Gastroesophageal sphincter (tissue), 3 donors: Measurements from ENCODE around the gene FREM1.

Source experiments
- CTCF ChIP-seq, 4 experiments: fragments of 200-600 bp in 2 of 4; fragments of 450-650 bp in 2 of 4; sonication (generic) in 1 of 4; IDR thresholded peaks; one replicate each; pipeline ENCODE4 v1.5.1; 2017 to 2019; ENCODE audit warnings: antibody characterized with exemption in 4 of 4, mild to moderate bottlenecking in 2 of 4, moderate library complexity in 2 of 4
- EP300 ChIP-seq: sonication (generic); formaldehyde crosslinking; IDR thresholded peaks from one replicate; pipeline ENCODE4 v1.6.1; 2017; ENCODE audit warnings: antibody characterized with exemption, mild to moderate bottlenecking

DNA sequence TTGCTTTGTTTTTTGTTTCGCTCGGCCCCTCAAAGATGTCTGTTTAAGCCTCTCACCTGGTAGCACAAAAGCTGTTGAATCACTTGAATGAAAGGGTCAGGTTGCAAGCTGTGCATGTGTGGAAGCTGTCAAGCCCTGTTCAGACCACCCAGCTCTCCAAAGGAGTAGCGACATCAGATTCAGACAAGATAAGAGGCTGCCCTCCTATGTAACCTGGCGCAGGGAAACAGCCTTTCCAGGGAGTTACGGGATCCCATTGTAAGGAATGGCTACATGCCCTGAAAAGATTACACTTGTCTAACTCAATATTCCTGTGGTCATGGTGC is 2.9 kb downstream of the FREM1 start:
- TF ChIP-seq CTCF (IDR thresholded peaks at IDR 0.05): no peak
- no peak for TF ChIP-seq EP300
